Measurements from ENCODE around the gene KRTAP10-4.

- TF ChIP-seq CTCF (IDR thresholded peaks at IDR 0.05) = no peak
- TF ChIP-seq POLR2A (IDR thresholded peaks at IDR 0.05) = no peak
- no peak for TF ChIP-seq POLR2AphosphoS5 (IDR thresholded peaks at IDR 0.05)
These were observed 2.2 kb upstream of the KRTAP10-4 start for GRCh38 chr21:44571296-44571695.

Measured in prostate gland (tissue), 2 donors.